HG02763 (cell line): ENCODE measurements around the gene SMCO3.

Source experiments
- ATAC-seq: cut with Tn5 transposase; IDR thresholded peaks from one replicate; pipeline ENCODE4 v1.9.1; 2021; ENCODE audit warnings: mild to moderate bottlenecking, moderate library complexity; ENCODE audit not compliant: unreplicated experiment

The SMCO3 gene

GRCh38 chr12:14828892-14829291, 14.9 kb upstream of the SMCO3 start:
- ATAC-seq = peak; percentile 72

- no peak for ATAC-seq
Measured at GRCh38 chr12:14827043-14827442, 13.1 kb upstream of the SMCO3 start.

GRCh38 chr12:14826491-14826890, 12.5 kb upstream of the SMCO3 start:
- no peak for ATAC-seq

- no peak for ATAC-seq
Measured at GRCh38 chr12:14825256-14825655, 11.3 kb upstream of the SMCO3 start.

- no peak for ATAC-seq
Measured at GRCh38 chr12:14824012-14824634, 10.1 kb upstream of the SMCO3 start.

- ATAC-seq = no peak
Measured at GRCh38 chr12:14811486-14811885, 2.5 kb downstream of the SMCO3 start.

GRCh38 chr12:14810953-14811483, 3.0 kb downstream of the SMCO3 start:
- ATAC-seq = no peak

- no peak for ATAC-seq
Measured at GRCh38 chr12:14810167-14810952, 3.6 kb downstream of the SMCO3 start.

GRCh38 chr12:14803830-14804160, 10.2 kb downstream of the SMCO3 start:
- peak; percentile 20 for ATAC-seq

GRCh38 chr12:14803011-14803829, 10.8 kb downstream of the SMCO3 start, which contains the start of the genes C12orf60 and WBP11:
Gene C12orf60, plus strand, starts transcription at chr12:14803670. Its CDS starts 19,266 bp downstream, at chr12:14822936.
Gene WBP11, minus strand, starts transcription at chr12:14803478. Its CDS starts 2,095 bp downstream, at chr12:14801383.
- peak; percentile 100 for ATAC-seq

GRCh38 chr12:14802721-14803010, 11.3 kb downstream of the SMCO3 start:
- ATAC-seq = no peak

GRCh38 chr12:14802247-14802646, 11.7 kb downstream of the SMCO3 start:
- ATAC-seq = no peak

GRCh38 chr12:14795028-14795448, 18.9 kb downstream of the SMCO3 start:
- ATAC-seq = no peak

GRCh38 chr12:14785568-14785967, 28.4 kb downstream of the SMCO3 start:
- no peak for ATAC-seq

GRCh38 chr12:14784471-14784870, 29.5 kb downstream of the SMCO3 start:
- no peak for ATAC-seq

- ATAC-seq = no peak
Measured at GRCh38 chr12:14782756-14783155, 31.2 kb downstream of the SMCO3 start.

- ATAC-seq = no peak
Measured at GRCh38 chr12:14781563-14781962, 32.4 kb downstream of the SMCO3 start.

- ATAC-seq = no peak
Measured at GRCh38 chr12:14780859-14781258, 33.1 kb downstream of the SMCO3 start.

- ATAC-seq = no peak
Measured at GRCh38 chr12:14779834-14780233, 34.1 kb downstream of the SMCO3 start.

- no peak for ATAC-seq
Measured at GRCh38 chr12:14777271-14777670, 36.7 kb downstream of the SMCO3 start.

GRCh38 chr12:14776236-14776961, 37.6 kb downstream of the SMCO3 start:
- ATAC-seq = no peak
